Tibial nerve (tissue), 4 donors: Measurements from ENCODE around the gene NPR3. TPM values are rescaled to one million over a fixed set of nuclear protein-coding genes. Genes with fewer than 3 reads are reported as not detected.

ENCODE experiments used
- DNase-seq, 2 donors: peaks; one replicate each; pipeline ENCODE4 v3.0.0-alpha.2; 2019; ENCODE audit warnings: low spot score in 2 of 2
- H3K27ac ChIP-seq, 4 donors: fragments of 200-600 bp; sonication (generic) in 3 of 4; one replicate each; pipeline ENCODE4 v1.5.1; 2017 to 2019; ENCODE audit warnings: mild to moderate bottlenecking in 1 of 4
- H3K27me3 ChIP-seq, 2 donors: fragments of 200-600 bp; sonication (generic) in 1 of 2; one replicate each; pipeline versions ENCODE4 v1.5.1 to v1.6.0; 2017 to 2019
- H3K36me3 ChIP-seq, 3 donors: fragments of 200-600 bp; sonication (generic); one replicate each; pipeline ENCODE4 v1.5.1; 2018 to 2019
- H3K4me1 ChIP-seq, 4 donors: fragments of 200-600 bp; sonication (generic) in 3 of 4; one replicate each; pipeline ENCODE4 v1.5.1; 2017 to 2019
- H3K4me3 ChIP-seq, 4 donors: fragments of 200-600 bp; sonication (generic) in 3 of 4; one replicate each; pipeline ENCODE4 v1.5.1; 2017 to 2019; ENCODE audit warnings: mild to moderate bottlenecking in 1 of 4, moderate library complexity in 1 of 4
- H3K9me3 ChIP-seq, 4 donors: fragments of 200-600 bp; sonication (generic) in 3 of 4; one replicate each; pipeline ENCODE4 v1.5.1; 2017 to 2019
- CTCF ChIP-seq, 5 experiments: fragments of 200-600 bp in 3 of 5; fragments of 450-650 bp in 2 of 5; sonication (generic) in 3 of 5; IDR thresholded peaks; one replicate each; pipeline ENCODE4 v1.5.1; 2016 to 2019; ENCODE audit warnings: antibody characterized with exemption in 5 of 5, mild to moderate bottlenecking in 3 of 5, moderate library complexity in 2 of 5
- EP300 ChIP-seq, 2 donors: sonication (generic); formaldehyde crosslinking; IDR thresholded peaks; one replicate each; pipeline ENCODE4 v1.6.1; 2017; ENCODE audit warnings: antibody characterized with exemption in 2 of 2, mild to moderate bottlenecking in 1 of 2
- POLR2A ChIP-seq, 2 donors: fragments of 450-650 bp; IDR thresholded peaks; one replicate each; pipeline ENCODE4 v1.6.1; 2017; ENCODE audit warnings: antibody characterized with exemption in 2 of 2, mild to moderate bottlenecking in 2 of 2, moderate library complexity in 2 of 2
- WGBS, 2 donors: methylation state at CpG; one replicate each; pipeline ENCODE4 v1.1.5; 2018; 5-methylcytosine and 5-hydroxymethylcytosine counted together
- total RNA-seq, 4 donors: library from RNA; depleted of rRNA; stranded (reverse); fragments of >200 nt; gene quantifications; one replicate each; pipeline ENCODE4 v1.1.0, GENCODE V29; 2016

NPR3 gene
- total RNA-seq, 4 donors from 2014 or later: 10.8 to 81.5 (median 32.5) TPM

- peaks cover 0 to 11% (median 0%) of the 10 kb centered on the region in 4 donors for H3K9me3 ChIP-seq
- no peak for DNase-seq
- no peak overlapping the region for H3K27ac ChIP-seq
- no peaks in the 10 kb centered on the region for H3K27me3 ChIP-seq
- H3K4me1 ChIP-seq: no peaks in the 10 kb centered on the region
- WGBS, 2 donors: 74 to 87% methylated on average over 3 of the region's 3 CpGs
- no peak for TF ChIP-seq POLR2A (IDR thresholded peaks at IDR 0.05)
- no peak for TF ChIP-seq CTCF (IDR thresholded peaks at IDR 0.05)
- TF ChIP-seq EP300 (IDR thresholded peaks at IDR 0.05): no peak
- no peaks in the 10 kb centered on the region for H3K36me3 ChIP-seq
- H3K4me3 ChIP-seq: no peak overlapping the region
These were observed 15.0 kb downstream of the NPR3 start for GRCh38 chr5:32726086-32726557.

- peaks cover 0 to 11% (median 0%) of the 10 kb centered on the region in 4 donors for H3K9me3 ChIP-seq
These were observed 18.5 kb downstream of the NPR3 start for GRCh38 chr5:32729651-32730050.

GRCh38 chr5:32733590-32734340 lies 22.6 kb downstream of the NPR3 start:
- H3K4me3 ChIP-seq: no peak overlapping the region
- 60 to 68% methylated on average over 5 of the region's 5 CpGs for WGBS, 2 donors
- H3K4me1 ChIP-seq: no peaks in the 10 kb centered on the region
- H3K27me3 ChIP-seq: no peaks in the 10 kb centered on the region
- TF ChIP-seq POLR2A (IDR thresholded peaks at IDR 0.05) (no peak), EP300 (IDR thresholded peaks at IDR 0.05) (no peak), CTCF (IDR thresholded peaks at IDR 0.05) (no peak)
- no peaks in the 10 kb centered on the region for H3K9me3 ChIP-seq
- H3K27ac ChIP-seq: no peak overlapping the region
- H3K36me3 ChIP-seq: no peaks in the 10 kb centered on the region
- DNase-seq: no peak

More at GRCh38 chr5:32729651-32730050, 18.5 kb downstream of the NPR3 start:
- no peak for TF ChIP-seq CTCF (IDR thresholded peaks at IDR 0.05)
- no peak for TF ChIP-seq POLR2A (IDR thresholded peaks at IDR 0.05)
- TF ChIP-seq EP300 (IDR thresholded peaks at IDR 0.05): no peak
- no peak overlapping the region for H3K4me3 ChIP-seq
- DNase-seq: no peak
- H3K27me3 ChIP-seq: no peaks in the 10 kb centered on the region
- H3K36me3 ChIP-seq: no peaks in the 10 kb centered on the region
- no peak overlapping the region for H3K27ac ChIP-seq
- H3K4me1 ChIP-seq: no peaks in the 10 kb centered on the region

GRCh38 chr5:32734827-32735378 lies 23.8 kb downstream of the NPR3 start:
- TF ChIP-seq POLR2A (IDR thresholded peaks at IDR 0.05): no peak
- no peak for TF ChIP-seq CTCF (IDR thresholded peaks at IDR 0.05)
- Histone ChIP-seq H3K36me3 (no peaks in the 10 kb centered on the region), H3K9me3 (no peaks in the 10 kb centered on the region), H3K27me3 (no peaks in the 10 kb centered on the region), H3K27ac (no peak overlapping the region), H3K4me3 (no peak overlapping the region), H3K4me1 (no peaks in the 10 kb centered on the region)
- DNase-seq: no peak
- 65% methylated on average over 8 of the region's 8 CpGs for WGBS, 2 donors

- Histone ChIP-seq H3K9me3 (no peaks in the 10 kb centered on the region), H3K4me1 (no peaks in the 10 kb centered on the region), H3K36me3 (no peaks in the 10 kb centered on the region), H3K27ac (no peak overlapping the region), H3K27me3 (no peaks in the 10 kb centered on the region), H3K4me3 (no peak overlapping the region)
- DNase-seq: no peak
- TF ChIP-seq POLR2A (IDR thresholded peaks at IDR 0.05): no peak
- TF ChIP-seq EP300 (IDR thresholded peaks at IDR 0.05): no peak
- no peak for TF ChIP-seq CTCF (IDR thresholded peaks at IDR 0.05)
- WGBS, 2 donors: 78 to 81% methylated on average over 5 of the region's 5 CpGs
These were observed 24.4 kb downstream of the NPR3 start for GRCh38 chr5:32735512-32735911.
